HG03520 (cell line): Measurements from ENCODE around the gene KCNQ1.

Experiments
- ATAC-seq: cut with Tn5 transposase; IDR thresholded peaks from one replicate; pipeline ENCODE4 v1.9.1; 2021; ENCODE audit warnings: mild to moderate bottlenecking, moderate library complexity; ENCODE audit not compliant: unreplicated experiment

KCNQ1 gene

GRCh38 chr11:2739531-2740274 lies 294.9 kb downstream of the KCNQ1 start:
- no peak for ATAC-seq

- no peak for ATAC-seq
Measured at GRCh38 chr11:2740275-2740940, 295.6 kb downstream of the KCNQ1 start.

GRCh38 chr11:2741006-2741376 lies 296.2 kb downstream of the KCNQ1 start:
- ATAC-seq, result no peak

DNA sequence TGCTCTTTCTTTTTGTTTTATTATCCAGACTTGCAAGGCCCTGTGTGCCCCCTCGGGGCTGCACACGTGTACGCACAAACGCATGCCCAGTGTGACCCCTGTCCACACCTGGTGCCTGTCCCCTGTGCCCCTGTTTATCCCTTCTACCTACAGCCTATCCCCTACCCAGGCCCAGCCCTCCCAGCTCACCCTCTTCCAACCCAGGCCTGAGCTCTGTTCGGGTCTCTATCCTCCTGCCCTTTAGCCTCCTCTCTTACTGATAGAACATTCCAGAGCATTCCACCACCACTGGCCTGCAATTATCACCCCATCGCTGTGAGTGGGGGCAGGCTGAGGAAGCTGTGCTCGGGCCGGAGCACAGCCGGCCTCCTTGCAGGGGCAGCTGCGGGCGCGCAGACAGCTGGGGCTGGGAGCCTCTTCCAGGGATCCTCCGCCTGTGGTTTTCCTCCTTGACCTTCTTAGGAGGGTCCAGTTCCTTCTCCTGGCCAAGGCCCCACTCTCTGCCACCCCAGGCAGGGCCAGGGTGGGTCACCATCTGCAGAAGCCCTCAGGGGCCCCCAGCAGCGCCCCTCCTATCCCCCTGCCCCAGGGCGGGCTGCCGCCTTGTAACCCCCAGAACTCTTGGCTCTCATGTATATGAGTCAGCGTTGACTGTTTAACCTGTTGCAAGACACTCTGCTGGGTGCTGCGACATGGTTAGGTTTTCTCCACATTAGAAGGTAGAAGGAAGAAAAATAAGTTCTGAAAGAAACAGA lies 296.7 kb downstream of the KCNQ1 start:
- ATAC-seq, result no peak

- ATAC-seq, result no peak
Measured at GRCh38 chr11:2742201-2742600, 297.4 kb downstream of the KCNQ1 start.

GRCh38 chr11:2742611-2743426 lies 298.0 kb downstream of the KCNQ1 start:
- ATAC-seq, result no peak

- no peak for ATAC-seq
Measured at GRCh38 chr11:2743427-2744110, 298.8 kb downstream of the KCNQ1 start.

- ATAC-seq, result no peak
Measured at GRCh38 chr11:2744166-2744565, 299.4 kb downstream of the KCNQ1 start.

GRCh38 chr11:2745511-2745910 lies 300.7 kb downstream of the KCNQ1 start:
- ATAC-seq, result no peak

DNA sequence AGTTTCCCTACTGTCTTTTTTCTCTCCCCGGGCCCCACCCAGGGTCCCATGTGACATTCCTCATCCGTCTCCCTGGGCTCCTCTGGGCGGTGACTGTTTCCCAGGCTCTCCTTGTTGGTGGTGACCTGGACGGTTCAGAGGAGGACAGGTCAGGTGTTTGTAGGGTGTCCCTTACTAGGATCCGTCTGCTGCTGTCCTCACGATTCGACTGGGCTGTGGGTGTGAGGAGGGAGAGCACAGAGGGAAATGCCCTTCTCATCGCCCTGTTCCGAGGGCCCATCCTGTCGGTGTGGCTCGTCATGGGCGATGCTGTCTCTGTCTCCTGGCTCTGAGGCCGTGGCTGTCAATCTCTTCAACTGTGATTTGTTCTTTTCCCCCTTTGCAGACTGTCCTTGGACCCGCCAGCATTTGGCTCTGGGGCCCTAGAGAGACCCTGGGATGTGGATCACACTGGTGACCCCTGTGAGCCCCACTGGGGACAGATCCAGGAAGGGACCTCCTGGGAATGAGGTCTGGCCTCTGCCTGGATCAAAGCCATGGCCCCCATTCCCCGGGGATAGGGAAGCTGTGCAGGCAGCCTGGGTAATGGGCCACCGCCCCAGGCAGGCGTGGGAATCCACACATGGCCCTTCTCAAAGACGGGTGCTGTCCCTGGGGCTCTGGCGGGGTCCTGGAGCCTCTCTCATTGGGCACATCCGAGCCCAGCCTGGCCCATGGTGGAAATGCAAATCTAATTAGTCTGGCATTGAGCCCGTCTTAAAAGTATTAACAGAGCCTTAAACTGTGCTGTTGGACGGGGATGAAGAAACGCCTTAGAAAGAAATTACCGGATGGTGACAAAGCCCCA lies 301.8 kb downstream of the KCNQ1 start:
- ATAC-seq, result no peak

GRCh38 chr11:2747248-2748027 lies 302.6 kb downstream of the KCNQ1 start:
- ATAC-seq, result no peak

GRCh38 chr11:2748061-2748813 lies 303.4 kb downstream of the KCNQ1 start:
- no peak for ATAC-seq

DNA sequence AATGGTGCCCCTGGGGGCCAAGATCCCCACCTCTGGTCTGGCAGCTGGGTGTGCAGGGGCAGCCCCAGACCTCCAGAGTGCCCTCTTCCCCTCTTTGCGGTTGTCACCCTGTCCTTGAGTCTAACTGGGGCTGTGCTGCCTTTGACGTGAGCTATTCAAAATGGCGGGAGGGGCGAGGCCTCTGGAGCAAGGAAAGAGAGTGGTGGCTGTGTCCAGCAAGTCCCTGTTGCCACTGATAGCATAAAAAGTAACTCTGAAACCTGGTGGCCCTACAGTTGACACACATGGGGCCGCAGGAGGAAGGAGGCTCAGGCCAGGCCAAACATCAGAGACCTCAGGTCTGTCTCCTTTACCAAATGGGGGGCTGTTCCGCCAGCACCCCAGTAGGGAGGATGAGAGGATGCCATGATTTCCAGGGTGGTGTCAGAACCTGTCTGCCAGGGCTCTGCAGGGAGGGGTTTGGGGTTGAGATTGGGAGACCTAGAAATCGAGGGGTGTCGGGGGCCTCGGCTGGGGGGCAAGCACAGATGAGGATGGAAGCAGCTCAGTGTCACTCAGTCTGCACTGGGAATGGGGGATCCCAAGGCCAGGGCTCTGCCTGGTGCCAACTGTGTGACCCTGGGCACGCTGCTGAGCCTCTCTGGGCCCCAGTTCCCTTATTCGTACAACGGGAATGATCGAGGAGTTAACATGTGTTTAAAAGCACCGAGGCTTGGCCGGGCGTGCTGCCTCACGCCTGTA lies 304.2 kb downstream of the KCNQ1 start:
- ATAC-seq, result no peak

DNA sequence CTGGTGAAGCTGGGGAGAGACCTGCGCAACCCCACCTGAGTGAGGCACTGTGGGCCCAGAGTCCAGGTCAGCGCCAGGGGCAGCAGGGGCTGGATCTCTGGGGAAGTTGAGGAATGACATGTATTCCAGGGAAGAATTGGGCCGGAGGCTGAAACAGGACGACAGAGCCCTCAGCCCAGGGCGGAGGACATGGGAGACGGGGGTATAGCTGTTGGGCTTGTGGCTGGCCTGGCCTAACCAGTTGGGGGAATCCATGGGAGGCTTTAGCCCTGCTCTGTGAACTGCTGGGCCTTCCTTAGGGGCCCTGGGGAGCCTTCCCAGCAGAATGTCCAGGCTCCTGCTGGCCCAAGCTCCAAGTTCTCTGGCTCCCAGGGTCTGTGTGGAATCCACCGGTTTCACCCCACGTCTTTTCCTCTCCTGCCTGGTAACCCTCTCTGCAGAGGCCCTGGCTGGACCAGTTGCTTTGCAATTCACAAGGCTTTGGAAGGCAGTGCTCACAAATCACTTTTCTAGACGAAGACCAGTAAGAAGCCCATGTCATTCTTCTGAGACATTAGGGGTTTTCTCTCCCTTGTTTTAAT lies 305.4 kb downstream of the KCNQ1 start:
- ATAC-seq, result no peak

GRCh38 chr11:2750682-2751522 lies 306.1 kb downstream of the KCNQ1 start:
- no peak for ATAC-seq

- no peak for ATAC-seq
Measured at GRCh38 chr11:2751523-2752203, 306.9 kb downstream of the KCNQ1 start.
